ENCODE data around the gene PRMT1. TPM values are rescaled to one million over a fixed set of nuclear protein-coding genes. Genes with fewer than 3 reads are reported as not detected.

Gene PRMT1
- total and polyA plus RNA-seq, 3 donors from 2014 or later, result 192 to 272 (median 201) TPM

GRCh38 chr19:49655570-49656455 lies 21.3 kb upstream of the PRMT1 start:
- DNase-seq, result no peak
- intact Hi-C loops (cut with DNase I; ENCODE audit: low total_unique reads), result no loop called here
- no peaks in the 10 kb centered on the region for H3K4me1 ChIP-seq
- H3K27me3 ChIP-seq, result no peaks in the 10 kb centered on the region
- no peak overlapping the region for H3K4me3 ChIP-seq
- WGBS, 2 donors, result 91 to 92% methylated on average over 20 to 23 of the region's 23 CpGs
- TF ChIP-seq, protein P1, sequence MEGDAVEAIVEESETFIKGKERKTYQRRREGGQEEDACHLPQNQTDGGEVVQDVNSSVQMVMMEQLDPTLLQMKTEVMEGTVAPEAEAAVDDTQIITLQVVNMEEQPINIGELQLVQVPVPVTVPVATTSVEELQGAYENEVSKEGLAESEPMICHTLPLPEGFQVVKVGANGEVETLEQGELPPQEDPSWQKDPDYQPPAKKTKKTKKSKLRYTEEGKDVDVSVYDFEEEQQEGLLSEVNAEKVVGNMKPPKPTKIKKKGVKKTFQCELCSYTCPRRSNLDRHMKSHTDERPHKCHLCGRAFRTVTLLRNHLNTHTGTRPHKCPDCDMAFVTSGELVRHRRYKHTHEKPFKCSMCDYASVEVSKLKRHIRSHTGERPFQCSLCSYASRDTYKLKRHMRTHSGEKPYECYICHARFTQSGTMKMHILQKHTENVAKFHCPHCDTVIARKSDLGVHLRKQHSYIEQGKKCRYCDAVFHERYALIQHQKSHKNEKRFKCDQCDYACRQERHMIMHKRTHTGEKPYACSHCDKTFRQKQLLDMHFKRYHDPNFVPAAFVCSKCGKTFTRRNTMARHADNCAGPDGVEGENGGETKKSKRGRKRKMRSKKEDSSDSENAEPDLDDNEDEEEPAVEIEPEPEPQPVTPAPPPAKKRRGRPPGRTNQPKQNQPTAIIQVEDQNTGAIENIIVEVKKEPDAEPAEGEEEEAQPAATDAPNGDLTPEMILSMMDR (IDR thresholded peaks at IDR 0.05), result no peak
- no peak for TF ChIP-seq POLR2A (IDR thresholded peaks at IDR 0.05)
- no peak overlapping the region for H3K27ac ChIP-seq
- no peaks in the 10 kb centered on the region for H3K9me3 ChIP-seq
- H3K36me3 ChIP-seq (ENCODE audit: low read depth, missing control alignments), result no peaks in the 10 kb centered on the region

GRCh38 chr19:49656456-49657109 lies 20.5 kb upstream of the PRMT1 start:
- no peak overlapping the region for H3K4me3 ChIP-seq
- no peaks in the 10 kb centered on the region for H3K9me3 ChIP-seq
- DNase-seq, result no peak
- no peak overlapping the region for H3K27ac ChIP-seq
- 84 to 86% methylated on average over 17 of the region's 17 CpGs for WGBS, 2 donors
- no peaks in the 10 kb centered on the region for H3K27me3 ChIP-seq
- no peak for TF ChIP-seq POLR2A (IDR thresholded peaks at IDR 0.05)
- TF ChIP-seq, protein P1 (IDR thresholded peaks at IDR 0.05), result no peak
- intact Hi-C loops (cut with DNase I; ENCODE audit: low total_unique reads), result no loop called here
- no peaks in the 10 kb centered on the region for H3K4me1 ChIP-seq
- H3K36me3 ChIP-seq (ENCODE audit: low read depth, missing control alignments), result no peaks in the 10 kb centered on the region

DNA sequence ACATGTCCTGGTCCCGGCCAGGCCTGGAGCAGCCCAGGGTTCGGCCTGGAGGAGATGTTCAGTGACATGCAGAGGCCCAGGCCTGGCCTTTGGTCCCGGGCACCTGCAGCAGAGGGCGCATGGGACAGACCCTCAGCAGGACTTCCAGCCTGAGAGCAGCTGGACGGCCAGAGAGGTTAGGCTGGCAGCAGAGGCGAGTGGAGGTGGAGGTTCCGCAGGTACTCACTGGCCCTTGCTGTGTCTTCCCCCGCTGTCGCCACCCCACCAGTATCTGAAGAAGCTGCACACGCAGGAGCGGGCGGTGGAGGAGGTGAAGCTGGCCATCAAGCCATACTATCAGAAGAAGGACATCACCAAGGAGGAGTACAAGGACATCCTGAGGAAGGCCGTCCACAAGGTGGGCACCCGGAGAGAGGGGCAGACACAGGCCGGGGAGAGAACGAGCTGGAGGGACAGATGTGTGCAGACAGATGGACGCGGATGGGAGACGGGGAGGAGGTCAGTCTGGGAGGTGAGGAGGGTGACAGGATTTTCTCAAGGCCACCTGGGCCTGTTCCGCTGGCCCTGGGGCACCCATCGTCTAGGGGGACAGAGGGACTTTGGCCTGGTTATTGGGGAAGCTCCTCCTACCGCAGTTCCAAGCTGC lies 19.5 kb upstream of the PRMT1 start:
- no peak for DNase-seq
- WGBS, 2 donors, result 77 to 80% methylated on average over 18 to 22 of the region's 22 CpGs
- TF ChIP-seq, protein P1 (IDR thresholded peaks at IDR 0.05), result no peak
- TF ChIP-seq POLR2A (IDR thresholded peaks at IDR 0.05), result no peak
- Histone ChIP-seq H3K27ac (no peak overlapping the region), H3K4me1 (no peaks in the 10 kb centered on the region), H3K27me3 (no peaks in the 10 kb centered on the region), H3K9me3 (no peaks in the 10 kb centered on the region), H3K36me3 (ENCODE audit: low read depth, missing control alignments) (no peaks in the 10 kb centered on the region), H3K4me3 (no peak overlapping the region)
- intact Hi-C loops (cut with DNase I; ENCODE audit: low total_unique reads), result no loop called here

GRCh38 chr19:49658139-49658517 lies 18.9 kb upstream of the PRMT1 start:
- TF ChIP-seq, protein P1 (IDR thresholded peaks at IDR 0.05), result no peak
- TF ChIP-seq POLR2A (IDR thresholded peaks at IDR 0.05), result no peak
- intact Hi-C loops (cut with DNase I; ENCODE audit: low total_unique reads), result no loop called here
- no peaks in the 10 kb centered on the region for H3K9me3 ChIP-seq
- H3K36me3 ChIP-seq (ENCODE audit: low read depth, missing control alignments), result no peaks in the 10 kb centered on the region
- no peaks in the 10 kb centered on the region for H3K27me3 ChIP-seq
- no peaks in the 10 kb centered on the region for H3K4me1 ChIP-seq
- H3K27ac ChIP-seq, result no peak overlapping the region
- DNase-seq, result no peak
- 84 to 88% methylated on average over 5 to 15 of the region's 15 CpGs for WGBS, 2 donors
- H3K4me3 ChIP-seq, result no peak overlapping the region
